DMS114 treated with DMSO at 0.1 percent for 48 hours (cell line): ENCODE measurements around the gene CAPN6.

Experiments used
- DNase-seq: peaks from one replicate; lab custom pipeline; 2025; ENCODE audit not compliant: unreplicated experiment; lab: John Stamatoyannopoulos, UW

Gene CAPN6

DNA sequence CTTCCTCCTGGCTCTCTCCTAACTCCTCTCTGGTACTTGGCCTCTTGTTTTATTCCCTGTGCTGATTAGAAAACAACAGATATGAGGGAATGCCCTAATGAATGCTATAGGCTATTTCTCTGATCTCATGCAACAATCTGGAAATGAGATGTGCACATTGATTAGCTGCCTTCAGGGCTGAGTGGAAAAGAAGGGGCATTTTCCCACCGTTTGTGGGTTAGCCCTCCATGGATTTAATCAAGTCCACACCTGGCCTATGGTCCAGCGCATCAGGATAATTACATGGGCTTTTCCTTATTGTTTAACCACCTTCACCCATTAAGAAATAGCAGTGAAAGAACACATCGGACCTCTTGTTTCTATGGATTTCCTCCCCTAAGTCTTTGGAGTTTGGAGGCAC is 70.0 kb downstream of the CAPN6 start:
- DNase-seq = no peak

DNA sequence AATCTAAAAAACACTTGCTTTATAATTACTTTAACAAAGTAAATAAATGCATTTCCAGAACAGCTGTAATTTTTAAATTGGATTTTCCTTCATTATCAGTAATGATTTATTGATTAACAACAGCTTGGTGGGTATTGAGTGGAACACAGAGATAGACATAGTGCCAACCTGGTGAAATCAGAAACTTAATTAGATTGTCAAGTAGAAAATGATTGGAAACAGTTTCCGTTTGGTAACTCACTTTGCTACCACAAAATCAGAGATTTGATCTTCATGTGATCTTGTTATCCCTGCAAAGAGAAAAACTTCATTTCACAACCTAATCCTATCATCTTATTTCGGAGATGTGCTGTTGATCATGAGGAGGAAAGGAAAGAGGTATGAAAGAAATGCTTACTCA is 70.8 kb downstream of the CAPN6 start:
- no peak for DNase-seq
